Measurements from ENCODE around the gene SP7. TPM values are rescaled to one million over a fixed set of nuclear protein-coding genes. Genes with fewer than 3 reads are reported as not detected.
"Not testable (repeated sequence)": the region's sequence is repeated elsewhere in the genome, so short reads cannot be mapped to it uniquely, and the experiment has no call there.

SP7 gene
- total RNA-seq, 1 experiment from 2014 or later = not detected

DNA sequence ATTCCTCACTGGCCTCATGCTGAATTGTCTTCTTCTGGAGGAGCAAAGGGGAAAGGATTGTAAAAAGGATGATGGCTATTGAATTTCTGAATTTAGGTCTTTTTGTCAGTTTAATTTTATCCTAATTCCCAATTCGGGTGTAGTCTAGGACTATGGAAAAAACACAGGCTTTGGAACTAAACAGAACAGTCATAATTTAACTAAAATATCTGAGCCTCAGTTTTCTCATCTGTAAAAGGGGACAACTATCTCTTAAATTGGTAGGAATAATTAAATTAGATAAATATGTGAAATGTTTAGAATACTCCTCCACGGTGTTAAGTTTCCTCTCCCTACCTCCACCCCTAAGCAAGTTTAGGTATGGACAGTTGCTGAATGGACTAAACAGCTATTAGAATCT is 40.6 kb upstream of the SP7 start:
- peaks cover 13% of the 10 kb centered on the region for H3K36me3 Mint-ChIP-seq (ENCODE audit: insufficient read depth, unreplicated experiment)
- intact Hi-C loops (cut with micrococcal nuclease; ENCODE audit: unreplicated experiment) = no loop called here
- no peaks in the 10 kb centered on the region for H3K27me3 Mint-ChIP-seq (ENCODE audit: insufficient read depth, unreplicated experiment)
- H3K4me3 ChIP-seq (ENCODE audit: low read depth, low read length) = no peak overlapping the region
- H3K9me3 Mint-ChIP-seq (ENCODE audit: unreplicated experiment) = no peaks in the 10 kb centered on the region
- DNase-seq = no peak
- no peaks in the 10 kb centered on the region for H3K36me3 ChIP-seq (ENCODE audit: control insufficient read depth, insufficient read depth, low read length)
- TF ChIP-seq, protein P1, sequence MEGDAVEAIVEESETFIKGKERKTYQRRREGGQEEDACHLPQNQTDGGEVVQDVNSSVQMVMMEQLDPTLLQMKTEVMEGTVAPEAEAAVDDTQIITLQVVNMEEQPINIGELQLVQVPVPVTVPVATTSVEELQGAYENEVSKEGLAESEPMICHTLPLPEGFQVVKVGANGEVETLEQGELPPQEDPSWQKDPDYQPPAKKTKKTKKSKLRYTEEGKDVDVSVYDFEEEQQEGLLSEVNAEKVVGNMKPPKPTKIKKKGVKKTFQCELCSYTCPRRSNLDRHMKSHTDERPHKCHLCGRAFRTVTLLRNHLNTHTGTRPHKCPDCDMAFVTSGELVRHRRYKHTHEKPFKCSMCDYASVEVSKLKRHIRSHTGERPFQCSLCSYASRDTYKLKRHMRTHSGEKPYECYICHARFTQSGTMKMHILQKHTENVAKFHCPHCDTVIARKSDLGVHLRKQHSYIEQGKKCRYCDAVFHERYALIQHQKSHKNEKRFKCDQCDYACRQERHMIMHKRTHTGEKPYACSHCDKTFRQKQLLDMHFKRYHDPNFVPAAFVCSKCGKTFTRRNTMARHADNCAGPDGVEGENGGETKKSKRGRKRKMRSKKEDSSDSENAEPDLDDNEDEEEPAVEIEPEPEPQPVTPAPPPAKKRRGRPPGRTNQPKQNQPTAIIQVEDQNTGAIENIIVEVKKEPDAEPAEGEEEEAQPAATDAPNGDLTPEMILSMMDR (IDR thresholded peaks at IDR 0.05; ENCODE audit: insufficient read depth in 1 of 2, low read depth in 1 of 2, low read length in 1 of 2, severe bottlenecking in 1 of 2, unreplicated experiment in 1 of 2) = no peak
- peaks cover 32% of the 10 kb centered on the region for H3K4me1 ChIP-seq
- no peaks in the 10 kb centered on the region for H3K27me3 ChIP-seq (replicated peaks; ENCODE audit: control insufficient read depth, insufficient read depth, low read length)
- BruUV-seq (replicated peaks) = no TSS peak
- peaks cover 17% of the 10 kb centered on the region for H3K4me1 Mint-ChIP-seq (ENCODE audit: low read depth, unreplicated experiment)
- no peaks in the 10 kb centered on the region for H3K9me3 ChIP-seq
- no peak overlapping the region for H3K4me3 Mint-ChIP-seq (ENCODE audit: unreplicated experiment)
- CTCF ChIA-PET = no interaction called here
- no peak overlapping the region for H3K27ac Mint-ChIP-seq (ENCODE audit: unreplicated experiment)
- POLR2A ChIA-PET = no interaction called here

DNA sequence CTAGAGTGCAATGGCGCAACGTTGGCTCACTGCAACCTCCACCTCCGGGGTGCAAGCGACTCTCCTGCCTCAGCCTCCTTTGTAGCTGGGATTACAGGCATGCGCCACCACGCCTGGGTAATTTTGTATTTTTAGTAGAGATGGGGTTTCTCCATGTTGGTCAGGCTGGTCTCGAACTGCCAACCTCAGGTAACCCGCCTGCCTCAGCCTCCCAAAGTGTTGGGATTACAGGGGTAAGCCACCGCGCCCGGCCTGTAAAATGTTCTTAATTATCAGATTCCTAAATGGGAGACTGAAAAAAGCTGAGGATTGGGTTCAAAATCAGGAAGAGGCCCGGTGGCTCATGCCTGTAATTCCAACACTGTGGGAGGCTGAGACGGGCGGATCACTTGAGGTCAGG is 38.1 kb upstream of the SP7 start:
- H3K27me3 Mint-ChIP-seq (ENCODE audit: insufficient read depth, unreplicated experiment); H3K4me3 ChIP-seq (ENCODE audit: low read depth, low read length); H3K9me3 Mint-ChIP-seq (ENCODE audit: unreplicated experiment); H3K9me3 ChIP-seq; BruUV-seq (replicated peaks); H3K36me3 Mint-ChIP-seq (ENCODE audit: insufficient read depth, unreplicated experiment); H3K4me3 Mint-ChIP-seq (ENCODE audit: unreplicated experiment); H3K4me1 Mint-ChIP-seq (ENCODE audit: low read depth, unreplicated experiment); H3K36me3 ChIP-seq (ENCODE audit: control insufficient read depth, insufficient read depth, low read length); DNase-seq; POLR2A ChIA-PET; H3K27ac Mint-ChIP-seq (ENCODE audit: unreplicated experiment); H3K27me3 ChIP-seq (replicated peaks; ENCODE audit: control insufficient read depth, insufficient read depth, low read length); intact Hi-C loops (cut with micrococcal nuclease; ENCODE audit: unreplicated experiment): not testable (repeated sequence)
- peaks cover 30% of the 10 kb centered on the region for H3K4me1 ChIP-seq
- CTCF ChIA-PET = interaction anchor here (1.4 kb wide), 1 partner anchor 53 kb away, joined by 4 read pairs; no protein-coding TSS in a partner anchor

DNA sequence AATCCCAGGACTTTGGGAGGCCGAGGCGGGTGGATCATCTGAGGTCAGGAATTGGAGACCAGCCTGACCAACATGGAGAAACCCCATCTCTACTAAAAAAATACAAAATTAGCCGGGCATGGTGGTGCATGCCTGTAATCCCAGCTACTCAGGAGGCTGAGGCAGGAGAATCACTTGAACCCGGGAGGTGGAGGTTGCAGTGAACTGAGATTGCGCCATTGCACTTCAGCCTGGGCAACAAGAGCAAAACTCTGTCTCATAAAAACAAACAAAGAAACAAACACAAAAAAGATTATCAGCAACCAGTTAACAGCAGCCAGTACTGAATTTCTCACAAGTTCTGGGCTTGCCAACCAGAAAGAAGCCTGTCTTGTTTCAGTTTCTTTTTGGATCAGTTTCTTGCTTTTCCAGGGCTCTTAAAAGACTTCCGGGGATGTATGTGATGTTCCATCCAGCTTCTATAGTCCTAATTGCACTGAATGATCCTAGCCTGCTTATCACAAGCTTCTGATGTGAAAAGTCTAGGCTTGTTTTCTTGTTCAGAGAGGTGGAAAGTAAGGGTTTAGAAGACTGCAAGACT is 37.5 kb upstream of the SP7 start:
- DNase-seq; intact Hi-C loops (cut with micrococcal nuclease; ENCODE audit: unreplicated experiment); H3K27me3 Mint-ChIP-seq (ENCODE audit: insufficient read depth, unreplicated experiment); H3K4me3 ChIP-seq (ENCODE audit: low read depth, low read length); H3K36me3 ChIP-seq (ENCODE audit: control insufficient read depth, insufficient read depth, low read length); H3K27me3 ChIP-seq (replicated peaks; ENCODE audit: control insufficient read depth, insufficient read depth, low read length); H3K36me3 Mint-ChIP-seq (ENCODE audit: insufficient read depth, unreplicated experiment); H3K9me3 Mint-ChIP-seq (ENCODE audit: unreplicated experiment); H3K4me3 Mint-ChIP-seq (ENCODE audit: unreplicated experiment); BruUV-seq (replicated peaks); H3K27ac Mint-ChIP-seq (ENCODE audit: unreplicated experiment); H3K4me1 Mint-ChIP-seq (ENCODE audit: low read depth, unreplicated experiment); H3K9me3 ChIP-seq: not testable (repeated sequence)
- CTCF ChIA-PET = interaction anchor here (0.5 to 1.4 kb wide), 2 partner anchors 53 to 319 kb away, joined by 4 read pairs; no protein-coding TSS in a partner anchor
- POLR2A ChIA-PET = interaction anchor here (0.5 kb wide), 1 partner anchor 135 kb away, joined by 3 read pairs; no protein-coding TSS in a partner anchor
- peaks cover 26% of the 10 kb centered on the region for H3K4me1 ChIP-seq

DNA sequence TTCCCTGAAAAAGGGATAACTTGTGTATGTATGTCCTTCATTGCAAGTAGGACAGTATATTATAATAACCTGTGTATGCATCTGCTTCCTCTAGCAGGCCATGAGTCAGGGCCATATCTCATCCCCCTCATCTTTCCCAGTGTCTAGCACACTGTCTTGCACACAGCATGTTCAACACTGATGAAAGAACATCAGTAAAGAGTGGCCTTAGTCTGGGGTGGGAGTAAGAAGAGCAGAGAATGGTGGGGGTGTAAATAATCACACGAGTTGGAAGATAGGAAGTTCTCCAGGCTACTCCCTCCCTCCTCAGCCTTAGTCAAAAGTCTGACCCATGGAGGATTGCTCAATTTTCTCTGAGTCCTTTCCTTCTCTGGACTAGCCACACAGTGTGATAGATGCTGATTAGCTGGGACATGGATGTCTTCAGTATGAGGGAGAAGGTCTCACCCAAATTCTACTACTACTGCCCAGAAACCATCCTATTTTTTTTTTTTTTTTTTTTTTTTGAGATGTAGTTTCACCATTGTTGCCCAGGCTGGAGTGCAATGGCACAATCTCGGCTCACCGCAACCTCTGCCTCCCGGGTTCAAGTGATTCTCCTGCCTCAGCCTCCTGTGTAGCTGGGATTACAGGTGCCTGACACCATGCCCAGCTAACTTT is 29.2 kb upstream of the SP7 start:
- Mint-ChIP-seq H3K36me3 (ENCODE audit: insufficient read depth, unreplicated experiment) (no peaks in the 10 kb centered on the region), H3K4me1 (ENCODE audit: low read depth, unreplicated experiment) (no peaks in the 10 kb centered on the region), H3K27me3 (ENCODE audit: insufficient read depth, unreplicated experiment) (no peaks in the 10 kb centered on the region), H3K9me3 (ENCODE audit: unreplicated experiment) (no peaks in the 10 kb centered on the region), H3K4me3 (ENCODE audit: unreplicated experiment) (no peak overlapping the region), H3K27ac (ENCODE audit: unreplicated experiment) (no peak overlapping the region)
- BruUV-seq (replicated peaks) = no TSS peak
- intact Hi-C loops (cut with micrococcal nuclease; ENCODE audit: unreplicated experiment) = no loop called here
- Histone ChIP-seq H3K36me3 (ENCODE audit: control insufficient read depth, insufficient read depth, low read length) (no peaks in the 10 kb centered on the region), H3K4me1 (no peaks in the 10 kb centered on the region), H3K27me3 (replicated peaks; ENCODE audit: control insufficient read depth, insufficient read depth, low read length) (no peaks in the 10 kb centered on the region), H3K9me3 (no peaks in the 10 kb centered on the region), H3K4me3 (ENCODE audit: low read depth, low read length) (no peak overlapping the region)
- no peak for DNase-seq
- POLR2A ChIA-PET = interaction anchor here (0.9 kb wide), 1 partner anchor 14 kb away, joined by 14 read pairs; no protein-coding TSS in a partner anchor
- CTCF ChIA-PET = no interaction called here
- TF ChIP-seq, protein P1 (IDR thresholded peaks at IDR 0.05; ENCODE audit: insufficient read depth in 1 of 2, low read depth in 1 of 2, low read length in 1 of 2, severe bottlenecking in 1 of 2, unreplicated experiment in 1 of 2) = no peak

DNA sequence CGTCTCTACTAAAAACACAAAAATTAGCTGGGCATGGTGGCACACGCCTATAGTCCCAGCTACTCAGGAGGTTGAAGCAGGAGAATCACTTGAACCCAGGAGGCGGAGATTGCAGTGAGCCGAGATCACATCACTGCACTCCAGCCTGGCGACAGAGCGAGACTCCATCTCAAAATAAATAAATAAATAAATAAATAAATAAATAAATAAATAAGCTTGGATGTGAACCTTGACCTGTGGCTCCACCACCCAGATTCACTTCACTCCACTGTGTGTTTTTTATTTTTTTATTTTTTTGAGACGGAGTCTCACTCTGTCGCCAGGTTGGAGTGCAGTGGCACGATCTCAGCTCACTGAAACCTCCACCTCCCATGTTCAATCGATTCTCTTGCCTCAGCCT is 25.5 kb upstream of the SP7 start:
- H3K4me1 Mint-ChIP-seq (ENCODE audit: low read depth, unreplicated experiment); H3K4me3 Mint-ChIP-seq (ENCODE audit: unreplicated experiment); H3K27ac Mint-ChIP-seq (ENCODE audit: unreplicated experiment); BruUV-seq (replicated peaks); H3K27me3 Mint-ChIP-seq (ENCODE audit: insufficient read depth, unreplicated experiment); H3K4me3 ChIP-seq (ENCODE audit: low read depth, low read length); intact Hi-C loops (cut with micrococcal nuclease; ENCODE audit: unreplicated experiment); H3K4me1 ChIP-seq; H3K9me3 ChIP-seq; H3K36me3 ChIP-seq (ENCODE audit: control insufficient read depth, insufficient read depth, low read length); POLR2A ChIA-PET; H3K27me3 ChIP-seq (replicated peaks; ENCODE audit: control insufficient read depth, insufficient read depth, low read length); H3K9me3 Mint-ChIP-seq (ENCODE audit: unreplicated experiment); H3K36me3 Mint-ChIP-seq (ENCODE audit: insufficient read depth, unreplicated experiment); DNase-seq: not testable (repeated sequence)
- CTCF ChIA-PET = interaction anchor here (0.9 to 1.1 kb wide), 2 partner anchors 9 to 17 kb away, joined by 3 to 4 read pairs; no protein-coding TSS in a partner anchor

Measured in Caco-2 (cell line).